IMR-90 (cell line): ENCODE data around the gene MYO1D. TPM values are rescaled to one million over a fixed set of nuclear protein-coding genes. Genes with fewer than 3 reads are reported as not detected.

Source experiments
- ATAC-seq: fragments of 200-7000 bp; cut with Tn5 transposase; 2 replicates; pipeline ENCODE4 v1.9.1; 2020; ENCODE audit warnings: low read depth, mild to moderate bottlenecking, moderate library complexity
- BruUV-seq: library from RNA; stranded (reverse); fragments of 400-500 nt; replicated peaks from 2 replicates; lab custom pipeline; 2021; lab: Mats Ljungman, UMichigan
- CTCF ChIA-PET: fragments of 300-600 bp; formaldehyde crosslinking; extraction: SDS; loops from one replicate; lab custom pipeline; 2021; ENCODE audit warnings: antibody characterized with exemption; lab: Yijun Ruan, JAX
- POLR2A ChIA-PET: fragments of 300-600 bp; sonication (Branson Sonifier 250); formaldehyde crosslinking; loops from one replicate; lab custom pipeline; 2022; ENCODE audit warnings: antibody characterized with exemption; ENCODE audit not compliant: unreplicated experiment; lab: Charles Lee
- DNase-seq: peaks from one replicate; pipeline ENCODE4 v3.0.0; 2013
- H2AFZ ChIP-seq: replicated peaks from 2 replicates; pipeline ENCODE3; 2013; ENCODE audit warnings: low read length, mild to moderate bottlenecking; ENCODE audit not compliant: poor library complexity
- H2AK5ac ChIP-seq: 2 replicates; pipeline ENCODE4 v1.6.1; 2013; ENCODE audit warnings: low read depth, low read length, inconsistent platforms
- H2AK9ac ChIP-seq: replicated peaks from 2 replicates; pipeline ENCODE3; 2013; ENCODE audit warnings: mild to moderate bottlenecking, low read depth, low read length, moderate library complexity; ENCODE audit not compliant: poor library complexity
- H2BK120ac ChIP-seq: 2 replicates; pipeline ENCODE4 v1.6.1; 2013; ENCODE audit warnings: low read depth, low read length, inconsistent platforms
- H2BK15ac ChIP-seq: 3 replicates; pipeline ENCODE4 v1.6.1; 2013; ENCODE audit warnings: low read depth, low read length, inconsistent platforms
- H2BK20ac ChIP-seq: 2 replicates; pipeline ENCODE4 v1.6.1; 2013; ENCODE audit warnings: low read depth, mild to moderate bottlenecking, inconsistent platforms, low read length, moderate library complexity
- H2BK5ac ChIP-seq: 2 replicates; pipeline ENCODE4 v1.6.1; 2013; ENCODE audit warnings: mild to moderate bottlenecking, low read depth, low read length, inconsistent platforms; ENCODE audit not compliant: poor library complexity, severe bottlenecking
- H3K14ac ChIP-seq: replicated peaks from 2 replicates; pipeline ENCODE4 v1.6.1; 2013; ENCODE audit warnings: low read depth, low read length, inconsistent platforms
- H3K18ac ChIP-seq: 2 replicates; pipeline ENCODE4 v1.6.1; 2013; ENCODE audit warnings: low read depth, low read length, control low read depth
- H3K23ac ChIP-seq: 2 replicates; pipeline ENCODE4 v1.6.1; 2013; ENCODE audit warnings: low read depth, low read length, inconsistent platforms
- H3K27ac ChIP-seq: 2 replicates; pipeline ENCODE4 v1.5.1; 2013; ENCODE audit warnings: mild to moderate bottlenecking, control low read depth, low read length; ENCODE audit not compliant: insufficient read depth
- H3K27me3 ChIP-seq: 2 replicates; pipeline ENCODE4 v1.6.1; 2013; ENCODE audit warnings: low read length; ENCODE audit not compliant: control insufficient read depth, insufficient read depth
- H3K36me3 ChIP-seq: 2 replicates; pipeline ENCODE4 v1.6.1; 2013; ENCODE audit warnings: low read length, mixed read lengths; ENCODE audit not compliant: control insufficient read depth, insufficient read depth
- H3K4ac ChIP-seq: 2 replicates; pipeline ENCODE4 v1.6.1; 2013; ENCODE audit warnings: low read depth, low read length, inconsistent platforms
- H3K4me1 ChIP-seq: 2 replicates; pipeline ENCODE4 v1.6.1; 2013; ENCODE audit warnings: low read length, mixed read lengths; ENCODE audit not compliant: control insufficient read depth, insufficient read depth
- H3K4me2 ChIP-seq: 2 replicates; pipeline ENCODE4 v1.6.1; 2013; ENCODE audit warnings: low read depth, mild to moderate bottlenecking, control low read depth, low read length, moderate library complexity
- H3K4me3 ChIP-seq: 2 replicates; pipeline ENCODE4 v1.5.1; 2013; ENCODE audit warnings: low read depth, mild to moderate bottlenecking, control low read depth, low read length, moderate library complexity; ENCODE audit not compliant: insufficient read depth
- H3K56ac ChIP-seq: 2 replicates; pipeline ENCODE4 v1.6.1; 2013; ENCODE audit warnings: low read length, inconsistent platforms; ENCODE audit not compliant: insufficient read depth; ENCODE audit errors: extremely low read depth
- H3K79me1 ChIP-seq, 2 experiments: 2 replicates each; pipeline ENCODE4 v1.6.1; 2013; ENCODE audit warnings: low read length in 2 of 2, inconsistent platforms in 1 of 2, low read depth in 1 of 2
- H3K9ac ChIP-seq: 2 replicates; pipeline ENCODE4 v1.6.1; 2013; ENCODE audit warnings: low read depth, low read length, control low read depth
- H3K9me1 ChIP-seq: 2 replicates; pipeline ENCODE4 v1.6.1; 2013; ENCODE audit warnings: low read length, inconsistent platforms; ENCODE audit not compliant: insufficient read depth
- H3K9me3 ChIP-seq: 2 replicates; pipeline ENCODE4 v1.6.1; 2013; ENCODE audit warnings: low read length; ENCODE audit not compliant: control insufficient read depth, insufficient read depth
- H4K20me1 ChIP-seq: 2 replicates; pipeline ENCODE4 v1.6.1; 2013; ENCODE audit warnings: low read length, inconsistent platforms; ENCODE audit not compliant: insufficient read depth
- H4K5ac ChIP-seq: 2 replicates; pipeline ENCODE4 v1.6.1; 2013; ENCODE audit warnings: mild to moderate bottlenecking, low read depth, low read length, control low read depth
- H4K8ac ChIP-seq, 2 experiments: 2 replicates each; pipeline ENCODE4 v1.6.1; 2013; ENCODE audit warnings: low read depth in 2 of 2, low read length in 2 of 2, control low read depth in 1 of 2, inconsistent platforms in 1 of 2
- H4K91ac ChIP-seq: 2 replicates; pipeline ENCODE4 v1.6.1; 2013; ENCODE audit warnings: low read depth, low read length, inconsistent platforms; ENCODE audit not compliant: insufficient read depth
- FOS ChIP-seq: fragments of 150-350 bp; IDR thresholded peaks from 2 replicates; pipeline ENCODE4 v1.6.1; 2016; ENCODE audit warnings: low read depth, low read length
- WGBS, 2 experiments: methylation state at CpG; one replicate each; pipeline versions ENCODE4 v1.1.5 to v1.1.7; 2013; ENCODE audit warnings: missing lambda C conversion rate in 2 of 2; ENCODE audit not compliant: insufficient read length in 1 of 2; ENCODE audit errors: extremely low coverage in 2 of 2; 5-methylcytosine and 5-hydroxymethylcytosine counted together
- dilution Hi-C: fragments of 300-500 bp; cut with HindIII; formaldehyde crosslinking; loops from one replicate; pipeline ENCODE4 v1.14.3; 2018; ENCODE audit warnings: low sequenced_read_pairs; ENCODE audit not compliant: unreplicated experiment
- in situ Hi-C: fragments of 300-500 bp; cut with MboI; formaldehyde crosslinking; loops from 3 replicates; pipeline ENCODE4 v1.14.3; 2019; ENCODE audit warnings: low sequenced_read_pairs, inconsistent platforms, mixed read lengths
- intact Hi-C: fragments of 100-400 bp; cut with micrococcal nuclease; formaldehyde crosslinking; loops from 2 replicates; pipeline ENCODE4 v1.10.0; 2022
- polyA plus RNA-seq, 3 experiments: library from polyadenylated mRNA; depleted of rRNA; stranded (reverse); fragments of >200 nt; gene quantifications; 2 replicates each; pipeline ENCODE4 v1.2.3, GENCODE V29; 2012; ENCODE audit warnings: low replicate concordance in 1 of 3
- total RNA-seq: library from RNA; depleted of rRNA; stranded (reverse); fragments of >200 nt; gene quantifications from 2 replicates; pipeline ENCODE4 v1.2.3, GENCODE V29; 2012

Gene MYO1D
- total and polyA plus RNA-seq, 2 of the 4 experiments (the other 2 are of a cell fraction), result 0.63 to 0.90 TPM

DNA sequence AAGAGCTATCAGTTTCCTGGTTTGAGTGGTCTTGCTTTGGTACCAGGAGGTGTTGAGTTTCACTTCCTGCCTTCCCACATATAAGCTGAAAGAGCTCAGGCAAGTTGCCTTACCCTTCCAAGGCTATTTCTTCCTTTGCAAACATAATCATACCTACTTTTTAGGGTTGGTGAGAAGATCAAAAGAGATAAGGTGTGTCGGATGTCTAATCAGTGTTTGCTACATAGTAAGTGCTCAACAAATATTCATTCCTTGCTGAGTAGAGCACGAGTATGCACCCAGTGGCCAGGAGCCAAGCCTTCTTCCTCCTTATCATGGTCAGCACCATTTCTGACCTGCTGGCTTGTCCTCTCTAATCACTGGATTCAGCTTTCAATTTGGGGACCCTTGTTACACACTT, 38.3 kb upstream of the MYO1D start:
- no TSS peak for BruUV-seq
- ATAC-seq (no peak), DNase-seq (no peak)
- Histone ChIP-seq H2AK5ac (no peak overlapping the region), H2AK9ac (no peak overlapping the region), H3K4me1 (peaks cover 4% of the 10 kb centered on the region; the same call in 1 of the 2 replicates), H4K8ac (no peak overlapping the region), H3K4me3 (no peak overlapping the region), H3K79me1 (no peaks in the 10 kb centered on the region), H3K9ac (no peak overlapping the region), H3K18ac (no peak overlapping the region), H3K56ac (no peak overlapping the region), H3K36me3 (no peaks in the 10 kb centered on the region), H2BK5ac (no peak overlapping the region), H4K5ac (no peak overlapping the region), H3K4me2 (no peak overlapping the region), H3K27me3 (peaks cover 5% of the 10 kb centered on the region; the same call in 1 of the 2 replicates), H2BK15ac (no peak overlapping the region), H3K14ac (no peak overlapping the region), H3K23ac (no peak overlapping the region), H3K4ac (no peak overlapping the region), H2AFZ (no peak overlapping the region), H3K9me1 (no peaks in the 10 kb centered on the region), H2BK20ac (no peak overlapping the region), H2BK120ac (no peak overlapping the region), H3K9me3 (no peaks in the 10 kb centered on the region), H4K20me1 (no peaks in the 10 kb centered on the region), H3K27ac (no peak overlapping the region), H4K91ac (no peak overlapping the region)
- POLR2A ChIA-PET, result no interaction called here
- CTCF ChIA-PET, result interaction anchor here (0.6 to 1.0 kb wide), 2 partner anchors 38 to 1256 kb away, joined by 3 to 5 read pairs; no protein-coding TSS in a partner anchor
- in situ Hi-C loops, result loop anchor here (25.0 kb wide), 1 partner anchor 128 kb away; no protein-coding TSS in a partner anchor
- intact Hi-C loops, result no loop called here
- dilution Hi-C loops, result no loop called here
- no CpG with 5 or more reads among the region's 2 CpGs for WGBS, 2 experiments
- no peak for TF ChIP-seq FOS
